HepG2 (cell line): Measurements from ENCODE around the gene PARN. TPM values are rescaled to one million over a fixed set of nuclear protein-coding genes. Genes with fewer than 3 reads are reported as not detected.

Source experiments
- ARID4A ChIP-seq: sonication (generic); formaldehyde crosslinking; IDR thresholded peaks from 2 replicates; pipeline ENCODE4 v1.5.0; 2020; ENCODE audit warnings: mild to moderate bottlenecking, missing genetic modification reagents, borderline replicate concordance
- CENPBD1 ChIP-seq: sonication (generic); formaldehyde crosslinking; IDR thresholded peaks from 2 replicates; pipeline ENCODE4 v1.8.0; 2022; ENCODE audit warnings: missing genetic modification reagents, low read depth, mild to moderate bottlenecking, borderline replicate concordance
- ELF3 ChIP-seq: IDR thresholded peaks from 2 replicates; pipeline ENCODE4 v1.6.1; 2016; ENCODE audit warnings: missing genetic modification reagents, missing compliant biosample characterization
- FOXP4 ChIP-seq: sonication (generic); formaldehyde crosslinking; IDR thresholded peaks from 2 replicates; pipeline ENCODE4 v1.4.0; 2020; ENCODE audit warnings: missing genetic modification reagents
- GLI4 ChIP-seq: sonication (generic); formaldehyde crosslinking; IDR thresholded peaks from 2 replicates; pipeline ENCODE4 v1.5.1; 2020; ENCODE audit warnings: missing genetic modification reagents, mild to moderate bottlenecking, moderate library complexity, borderline replicate concordance
- HBP1 ChIP-seq: IDR thresholded peaks from 2 replicates; pipeline ENCODE4 v1.6.1; 2016; ENCODE audit warnings: low read depth, control low read depth
- HNF4A ChIP-seq: sonication (generic); formaldehyde crosslinking; IDR thresholded peaks from 2 replicates; pipeline ENCODE4 v1.4.0; 2020; ENCODE audit warnings: missing genetic modification reagents
- KAT7 ChIP-seq: IDR thresholded peaks from 2 replicates; pipeline ENCODE4 v1.6.1; 2018; ENCODE audit warnings: borderline replicate concordance, missing compliant biosample characterization
- MBD4 ChIP-seq: IDR thresholded peaks from 2 replicates; pipeline ENCODE4 v1.6.1; 2012; ENCODE audit warnings: low read length, inconsistent platforms, borderline replicate concordance
- MXI1 ChIP-seq: IDR thresholded peaks from 3 replicates; pipeline ENCODE4 v1.6.1; 2012; ENCODE audit warnings: low read depth, low read length, inconsistent platforms, borderline replicate concordance
- NCOA2 ChIP-seq: sonication (generic); formaldehyde crosslinking; IDR thresholded peaks from 2 replicates; pipeline ENCODE4 v1.8.0; 2022; ENCODE audit warnings: inconsistent platforms
- NPAS2 ChIP-seq: sonication (generic); formaldehyde crosslinking; IDR thresholded peaks from 2 replicates; pipeline ENCODE4 v1.8.0; 2022; ENCODE audit warnings: mild to moderate bottlenecking, missing genetic modification reagents, borderline replicate concordance
- NR2F6 ChIP-seq, 2 experiments: IDR thresholded peaks; 2 replicates each; pipeline ENCODE4 v1.6.1; 2016; ENCODE audit warnings: antibody characterized with exemption in 1 of 2, mild to moderate bottlenecking in 1 of 2
- SMYD3 ChIP-seq: sonication (generic); formaldehyde crosslinking; IDR thresholded peaks from 2 replicates; pipeline ENCODE4 v1.8.1; 2023; ENCODE audit warnings: mild to moderate bottlenecking, missing genetic modification reagents
- SOX13 ChIP-seq, 3 experiments: fragments of 450-650 bp in 1 of 3; sonication (generic) in 1 of 3; formaldehyde crosslinking in 1 of 3; IDR thresholded peaks in 2 of 3; conservative IDR thresholded peaks in 1 of 3; 2 replicates each; pipeline versions ENCODE4 v1.5.0 to v1.6.1; 2016 to 2020; ENCODE audit warnings: antibody characterized with exemption in 1 of 3, mild to moderate bottlenecking in 1 of 3, missing compliant biosample characterization in 1 of 3, missing genetic modification reagents in 1 of 3, moderate library complexity in 1 of 3
- ZNF274 ChIP-seq: sonication (generic); formaldehyde crosslinking; IDR thresholded peaks from 2 replicates; pipeline ENCODE4 v1.5.1; 2020; ENCODE audit warnings: mild to moderate bottlenecking, missing genetic modification reagents
- ZNF335 ChIP-seq: sonication (generic); formaldehyde crosslinking; IDR thresholded peaks from 2 replicates; pipeline ENCODE4 v1.4.0; 2020; ENCODE audit warnings: missing genetic modification reagents
- ZNF547 ChIP-seq: sonication (generic); formaldehyde crosslinking; IDR thresholded peaks from 2 replicates; pipeline ENCODE4 v1.5.1; 2020; ENCODE audit warnings: mild to moderate bottlenecking, missing genetic modification reagents
- ZNF703 ChIP-seq: sonication (generic); formaldehyde crosslinking; IDR thresholded peaks from 2 replicates; pipeline ENCODE4 v1.5.1; 2020; ENCODE audit warnings: missing genetic modification reagents, mild to moderate bottlenecking, moderate library complexity, borderline replicate concordance
- ZNF780A ChIP-seq: sonication (generic); formaldehyde crosslinking; IDR thresholded peaks from 2 replicates; pipeline ENCODE4 v1.8.0; 2022; ENCODE audit warnings: mild to moderate bottlenecking, missing genetic modification reagents, moderate library complexity
- polyA plus RNA-seq, 8 experiments: library from polyadenylated mRNA; depleted of rRNA in 3 of 8; stranded (reverse) in 7 of 8; unstranded in 1 of 8; fragments of >200 nt; fragmentation: Illumina TruSeq in 4 of 8; extraction: Trizol in 4 of 8; gene quantifications; 2 replicates each; pipeline versions ENCODE4 v1.2.1 to v1.2.3, GENCODE V29; 2011 to 2016; ENCODE audit warnings: low read depth in 4 of 8, missing spikeins in 1 of 8, mixed read lengths in 1 of 8; ENCODE audit not compliant: insufficient read depth in 1 of 8
- total RNA-seq, 5 experiments: library from RNA; depleted of rRNA; stranded (reverse); fragments of >200 nt; fragmentation: Illumina TruSeq; extraction: Trizol; gene quantifications; 2 replicates each; pipeline ENCODE4 v1.2.3, GENCODE V29; 2016; ENCODE audit warnings: low read depth in 1 of 5

PARN gene
- total and polyA plus RNA-seq, 2 of the 13 experiments (the other 11 are each of a cell fraction or from before 2014, with no cell fraction given), result 13.3 to 47.6 TPM

- TF ChIP-seq ARID4A (CRISPR knock-in tag), result peak; percentile 37; the same call in 1 of the 2 replicates
- no peak for TF ChIP-seq ZNF780A
- TF ChIP-seq FOXP4 (CRISPR knock-in tag), result peak; percentile 42; the same call in 1 of the 2 replicates
- TF ChIP-seq SMYD3, result peak; percentile 89; the same call in 1 of the 2 replicates
- no peak for TF ChIP-seq NPAS2 (CRISPR knock-in tag)
- 0 out of 2 replicates have a peak, but pooled peaks have one; percentile 57 for TF ChIP-seq ZNF335 (CRISPR knock-in tag)
- TF ChIP-seq HBP1, result 0 out of 2 replicates have a peak, but pooled peaks have one; percentile 39
- peak; percentile 32; the same call in 1 of the 2 replicates for TF ChIP-seq ZNF274
- no peak for TF ChIP-seq CENPBD1 (CRISPR knock-in tag)
- no peak for TF ChIP-seq GLI4 (CRISPR knock-in tag)
- no peak; the same call in 1 of the 2 replicates for TF ChIP-seq MBD4
- peak; percentile 69 for TF ChIP-seq ELF3 (CRISPR knock-in tag)
- no peak; the same call in 1 of the 2 replicates for TF ChIP-seq NCOA2
- TF ChIP-seq MXI1, result peak; percentile 95; the same call in 2 of the 3 replicates
- TF ChIP-seq ZNF703 (CRISPR knock-in tag), result no peak
- 0 out of 2 replicates have a peak, but pooled peaks have one; percentile 26 for TF ChIP-seq ZNF547
- TF ChIP-seq SOX13 (IDR thresholded peaks at IDR 0.05), result no peak
- TF ChIP-seq SOX13 (CRISPR knock-in tag; conservative IDR thresholded peaks at IDR 0.05 in 1 of 2, IDR thresholded peaks at IDR 0.05 in 1 of 2), result peak in 1 of 2 experiments; percentile 44; a peak in 1 of 4 replicates
- TF ChIP-seq KAT7 (CRISPR knock-in tag), result no peak
- 0 out of 2 replicates have a peak, but pooled peaks have one; percentile 19 for TF ChIP-seq NR2F6 (IDR thresholded peaks at IDR 0.05)
- peak; percentile 22; the same call in 1 of the 2 replicates for TF ChIP-seq NR2F6 (CRISPR knock-in tag; IDR thresholded peaks at IDR 0.05)
- peak; percentile 46; the same call in 1 of the 2 replicates for TF ChIP-seq HNF4A
These were observed 154.5 kb downstream of the PARN start (continued) for GRCh38 chr16:14475370-14476139.
